ENCODE results near the gene RFC2.

The RFC2 gene

DNA sequence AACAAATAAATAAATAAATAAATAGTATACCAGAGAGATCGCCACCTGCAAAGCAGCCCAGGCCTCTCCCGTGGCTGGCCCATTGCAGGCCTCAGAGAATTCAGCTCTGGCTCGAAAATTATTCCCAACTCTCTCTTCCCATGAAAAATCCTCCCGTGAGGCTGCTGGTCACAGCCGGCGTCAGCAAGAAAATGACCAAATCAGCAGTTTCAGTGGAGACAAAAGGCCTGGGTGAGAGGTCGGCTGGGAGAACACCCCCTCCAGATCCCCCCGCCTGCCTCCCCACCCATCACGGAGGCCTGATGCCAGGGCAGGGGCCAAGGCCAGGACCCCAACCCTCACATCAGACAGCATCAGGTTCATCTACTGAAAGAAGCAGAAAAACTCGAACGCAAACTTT is 31.9 kb upstream of the RFC2 start:
- TF ChIP-seq, protein P1, sequence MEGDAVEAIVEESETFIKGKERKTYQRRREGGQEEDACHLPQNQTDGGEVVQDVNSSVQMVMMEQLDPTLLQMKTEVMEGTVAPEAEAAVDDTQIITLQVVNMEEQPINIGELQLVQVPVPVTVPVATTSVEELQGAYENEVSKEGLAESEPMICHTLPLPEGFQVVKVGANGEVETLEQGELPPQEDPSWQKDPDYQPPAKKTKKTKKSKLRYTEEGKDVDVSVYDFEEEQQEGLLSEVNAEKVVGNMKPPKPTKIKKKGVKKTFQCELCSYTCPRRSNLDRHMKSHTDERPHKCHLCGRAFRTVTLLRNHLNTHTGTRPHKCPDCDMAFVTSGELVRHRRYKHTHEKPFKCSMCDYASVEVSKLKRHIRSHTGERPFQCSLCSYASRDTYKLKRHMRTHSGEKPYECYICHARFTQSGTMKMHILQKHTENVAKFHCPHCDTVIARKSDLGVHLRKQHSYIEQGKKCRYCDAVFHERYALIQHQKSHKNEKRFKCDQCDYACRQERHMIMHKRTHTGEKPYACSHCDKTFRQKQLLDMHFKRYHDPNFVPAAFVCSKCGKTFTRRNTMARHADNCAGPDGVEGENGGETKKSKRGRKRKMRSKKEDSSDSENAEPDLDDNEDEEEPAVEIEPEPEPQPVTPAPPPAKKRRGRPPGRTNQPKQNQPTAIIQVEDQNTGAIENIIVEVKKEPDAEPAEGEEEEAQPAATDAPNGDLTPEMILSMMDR (IDR thresholded peaks at IDR 0.05; ENCODE audit: low read depth, low read length, missing control alignments) = no peak
- Histone ChIP-seq H3K4me3 (ENCODE audit: low read depth, low read length) (no peak overlapping the region), H3K36me3 (replicated peaks) (no peaks in the 10 kb centered on the region), H3K27ac (no peak overlapping the region), H3K27me3 (replicated peaks) (no peaks in the 10 kb centered on the region)
- in situ Hi-C loops (cut with HindIII; ENCODE audit: low pct_ligation_motif_present, low sequenced_read_pairs) = no loop called here
- DNase-seq = no peak

DNA sequence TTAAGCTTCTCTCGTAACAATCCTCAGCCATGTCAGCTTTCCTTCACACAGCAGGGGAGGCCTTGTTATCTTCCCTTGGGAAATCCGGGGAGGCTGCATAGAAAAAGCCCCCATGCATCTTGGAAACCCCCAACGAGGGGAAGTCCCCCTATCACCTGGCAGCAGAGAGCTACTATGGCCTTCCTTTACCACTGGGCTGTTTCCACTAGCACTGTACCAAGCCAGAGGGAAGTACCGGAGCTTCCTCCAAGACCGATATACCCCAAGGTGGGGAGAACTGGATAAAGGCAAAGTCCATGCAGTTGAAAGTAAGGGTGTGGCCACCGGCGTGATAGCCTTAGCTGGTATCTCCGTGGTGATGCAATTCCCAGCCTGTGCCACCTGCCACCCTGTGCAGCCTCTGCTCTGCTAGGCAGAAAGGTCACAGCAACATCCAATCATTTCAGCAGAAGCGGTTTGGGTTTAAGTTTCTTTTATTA is 30.6 kb upstream of the RFC2 start:
- TF ChIP-seq, protein P1 (IDR thresholded peaks at IDR 0.05; ENCODE audit: low read depth, low read length, missing control alignments) = no peak
- in situ Hi-C loops (cut with HindIII; ENCODE audit: low pct_ligation_motif_present, low sequenced_read_pairs) = no loop called here
- Histone ChIP-seq H3K27ac (no peak overlapping the region), H3K4me3 (ENCODE audit: low read depth, low read length) (no peak overlapping the region), H3K27me3 (replicated peaks) (no peaks in the 10 kb centered on the region), H3K36me3 (replicated peaks) (no peaks in the 10 kb centered on the region)
- no peak for DNase-seq

DNA sequence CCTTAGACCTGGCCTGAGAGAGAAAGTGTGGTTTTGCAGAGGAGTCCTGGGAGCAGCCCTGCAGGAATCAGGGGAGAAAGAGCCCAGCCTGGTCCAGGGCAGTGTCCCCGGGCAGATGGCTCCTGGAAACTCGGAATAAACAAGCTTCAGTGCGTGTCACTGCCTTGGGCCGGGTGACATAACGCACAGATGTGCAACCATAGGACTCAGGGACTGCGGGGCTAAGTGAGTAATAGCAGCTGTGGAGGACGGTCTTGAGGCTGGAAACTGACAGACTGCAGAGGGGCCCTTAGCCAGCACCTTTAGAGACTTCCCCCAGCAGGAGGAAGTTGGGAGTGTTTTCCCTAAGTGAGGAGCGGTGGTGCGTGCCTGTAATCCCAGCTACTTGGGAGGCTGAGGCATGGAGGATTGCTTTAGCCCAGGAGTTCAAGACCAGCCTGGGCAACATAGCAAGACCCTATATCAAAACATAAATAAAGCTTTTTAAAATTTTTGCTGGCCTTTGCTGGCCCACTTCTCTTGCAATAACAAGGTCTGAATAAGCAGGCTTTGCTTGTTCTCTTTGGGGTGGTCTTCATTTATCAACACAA is 29.8 kb upstream of the RFC2 start:
- no peak overlapping the region for H3K4me3 ChIP-seq (ENCODE audit: low read depth, low read length)
- H3K36me3 ChIP-seq (replicated peaks) = no peaks in the 10 kb centered on the region
- H3K27me3 ChIP-seq (replicated peaks) = no peaks in the 10 kb centered on the region
- no peak overlapping the region for H3K27ac ChIP-seq
- in situ Hi-C loops (cut with HindIII; ENCODE audit: low pct_ligation_motif_present, low sequenced_read_pairs) = no loop called here
- no peak for DNase-seq
- TF ChIP-seq, protein P1 (IDR thresholded peaks at IDR 0.05; ENCODE audit: low read depth, low read length, missing control alignments) = no peak

DNA sequence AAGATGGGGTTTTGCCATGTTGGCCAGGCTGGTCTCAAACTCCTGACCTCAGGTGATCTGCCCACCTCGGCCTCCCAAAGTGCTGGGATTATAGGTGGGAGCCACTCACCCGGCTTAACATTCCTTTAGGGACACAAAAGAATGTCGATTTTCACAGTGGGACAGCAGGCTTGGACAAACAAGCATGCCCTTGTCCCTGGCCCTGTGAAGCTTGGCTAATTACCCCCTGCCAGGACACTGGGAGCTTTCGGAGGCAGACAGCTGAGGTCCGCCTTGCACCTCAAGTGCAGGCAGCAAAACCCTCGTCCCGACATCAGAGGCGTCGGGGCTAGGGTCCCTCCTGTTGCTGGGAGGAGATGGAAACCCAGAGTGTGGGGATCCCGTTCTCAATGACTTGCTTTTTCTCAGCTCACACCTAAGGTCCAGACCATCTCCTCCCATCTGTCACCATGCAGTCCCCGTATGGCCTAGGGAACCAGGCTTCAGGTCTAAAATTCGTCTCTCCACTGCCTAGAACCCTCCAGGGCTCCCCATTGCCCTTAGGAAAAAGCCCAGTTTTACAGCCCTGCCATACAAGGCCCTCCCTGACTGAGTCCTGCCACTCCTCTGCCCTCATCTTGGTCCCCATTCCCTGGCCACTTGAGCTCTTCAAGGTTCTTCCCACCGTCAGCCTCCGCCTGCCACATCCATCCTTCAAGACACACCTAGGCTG is 28.7 kb upstream of the RFC2 start:
- Histone ChIP-seq H3K27ac (no peak overlapping the region), H3K4me3 (ENCODE audit: low read depth, low read length) (no peak overlapping the region), H3K27me3 (replicated peaks) (no peaks in the 10 kb centered on the region), H3K36me3 (replicated peaks) (no peaks in the 10 kb centered on the region)
- TF ChIP-seq, protein P1 (IDR thresholded peaks at IDR 0.05; ENCODE audit: low read depth, low read length, missing control alignments) = no peak
- in situ Hi-C loops (cut with HindIII; ENCODE audit: low pct_ligation_motif_present, low sequenced_read_pairs) = no loop called here
- DNase-seq = no peak

DNA sequence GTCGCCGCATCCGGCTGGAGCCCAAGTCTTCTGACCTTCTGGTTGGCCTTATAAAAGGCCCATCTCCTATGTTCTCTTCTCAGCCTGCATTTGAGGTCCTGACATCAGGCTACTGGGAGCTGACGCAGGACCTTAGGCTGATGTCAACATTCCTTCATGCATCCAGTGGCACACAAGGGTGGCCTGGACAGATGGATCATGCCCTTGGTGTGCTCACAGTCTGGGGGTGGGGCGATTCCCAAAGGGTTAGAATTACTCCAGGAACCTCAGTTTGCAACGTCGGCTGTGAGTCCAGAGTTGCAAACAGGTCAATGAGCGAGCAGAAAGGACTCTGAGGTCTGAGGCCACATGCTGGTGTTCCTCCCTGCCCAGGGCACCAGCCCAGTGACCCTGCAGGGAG is 26.8 kb upstream of the RFC2 start:
- peak; percentile 66 for DNase-seq
- H3K27me3 ChIP-seq (replicated peaks) = no peaks in the 10 kb centered on the region
- H3K27ac ChIP-seq = peak overlapping the region; percentile 85
- in situ Hi-C loops (cut with HindIII; ENCODE audit: low pct_ligation_motif_present, low sequenced_read_pairs) = no loop called here
- TF ChIP-seq, protein P1 (IDR thresholded peaks at IDR 0.05; ENCODE audit: low read depth, low read length, missing control alignments) = no peak
- no peaks in the 10 kb centered on the region for H3K36me3 ChIP-seq (replicated peaks)
- H3K4me3 ChIP-seq (ENCODE audit: low read depth, low read length) = no peak overlapping the region

All from brain microvascular endothelial cell (primary cell).